AG10803 (cell line): ENCODE results near the gene GAST.

Source experiments
- DNase-seq: peaks from one replicate; pipeline ENCODE4 v3.0.0; 2010; ENCODE audit warnings: low read depth
- H3K4me3 ChIP-seq: 2 replicates; pipeline ENCODE4 v1.5.1; 2011; ENCODE audit warnings: mild to moderate bottlenecking, low read length, control low read depth
- TF ChIP-seq, protein P1 (sequence below): conservative IDR thresholded peaks from 2 replicates; pipeline ENCODE4 v1.5.1; 2011; ENCODE audit warnings: mild to moderate bottlenecking, low read length, control low read depth, inconsistent platforms

The GAST gene

DNA sequence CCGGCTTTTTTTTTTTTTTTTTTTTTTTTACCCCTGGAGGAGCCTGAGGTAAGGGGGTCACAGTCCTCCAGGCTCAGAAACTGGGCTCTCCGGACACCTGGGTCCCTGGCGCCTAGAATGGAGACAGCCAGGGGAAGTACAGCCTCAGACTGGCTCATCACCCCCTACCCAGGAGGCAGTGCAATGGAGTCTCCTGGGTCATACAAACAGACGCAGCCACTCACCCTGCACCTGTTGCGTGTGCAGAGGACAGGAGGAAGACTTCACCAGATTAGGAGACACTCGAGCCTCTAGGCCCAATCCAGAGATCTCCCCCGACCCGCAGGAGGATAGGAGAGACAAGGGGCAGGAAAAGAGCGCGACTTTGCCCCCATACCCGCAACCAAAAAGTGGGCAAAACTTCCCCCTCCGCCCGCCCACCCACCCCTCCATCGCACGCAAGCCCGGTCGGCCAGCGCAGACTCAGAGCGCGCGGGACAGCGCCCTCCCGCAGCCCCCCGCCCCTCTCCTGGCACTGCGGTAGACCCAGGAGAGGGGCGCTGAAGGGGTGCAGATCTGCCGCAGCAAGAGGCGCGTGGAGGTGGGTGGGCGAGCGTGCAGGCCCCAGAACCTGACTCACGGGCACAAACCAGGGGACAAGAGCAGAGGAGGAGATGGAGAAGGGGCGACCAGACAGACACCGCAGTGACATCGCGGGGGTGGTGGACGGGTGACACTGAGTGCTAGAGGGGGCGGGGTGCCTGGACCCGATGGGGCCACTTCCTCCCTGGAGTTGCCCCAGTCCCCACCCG, 21.4 kb downstream of the GAST start:
- TF ChIP-seq, protein P1, sequence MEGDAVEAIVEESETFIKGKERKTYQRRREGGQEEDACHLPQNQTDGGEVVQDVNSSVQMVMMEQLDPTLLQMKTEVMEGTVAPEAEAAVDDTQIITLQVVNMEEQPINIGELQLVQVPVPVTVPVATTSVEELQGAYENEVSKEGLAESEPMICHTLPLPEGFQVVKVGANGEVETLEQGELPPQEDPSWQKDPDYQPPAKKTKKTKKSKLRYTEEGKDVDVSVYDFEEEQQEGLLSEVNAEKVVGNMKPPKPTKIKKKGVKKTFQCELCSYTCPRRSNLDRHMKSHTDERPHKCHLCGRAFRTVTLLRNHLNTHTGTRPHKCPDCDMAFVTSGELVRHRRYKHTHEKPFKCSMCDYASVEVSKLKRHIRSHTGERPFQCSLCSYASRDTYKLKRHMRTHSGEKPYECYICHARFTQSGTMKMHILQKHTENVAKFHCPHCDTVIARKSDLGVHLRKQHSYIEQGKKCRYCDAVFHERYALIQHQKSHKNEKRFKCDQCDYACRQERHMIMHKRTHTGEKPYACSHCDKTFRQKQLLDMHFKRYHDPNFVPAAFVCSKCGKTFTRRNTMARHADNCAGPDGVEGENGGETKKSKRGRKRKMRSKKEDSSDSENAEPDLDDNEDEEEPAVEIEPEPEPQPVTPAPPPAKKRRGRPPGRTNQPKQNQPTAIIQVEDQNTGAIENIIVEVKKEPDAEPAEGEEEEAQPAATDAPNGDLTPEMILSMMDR: no peak
- H3K4me3 ChIP-seq: no peak overlapping the region
- no peak for DNase-seq

DNA sequence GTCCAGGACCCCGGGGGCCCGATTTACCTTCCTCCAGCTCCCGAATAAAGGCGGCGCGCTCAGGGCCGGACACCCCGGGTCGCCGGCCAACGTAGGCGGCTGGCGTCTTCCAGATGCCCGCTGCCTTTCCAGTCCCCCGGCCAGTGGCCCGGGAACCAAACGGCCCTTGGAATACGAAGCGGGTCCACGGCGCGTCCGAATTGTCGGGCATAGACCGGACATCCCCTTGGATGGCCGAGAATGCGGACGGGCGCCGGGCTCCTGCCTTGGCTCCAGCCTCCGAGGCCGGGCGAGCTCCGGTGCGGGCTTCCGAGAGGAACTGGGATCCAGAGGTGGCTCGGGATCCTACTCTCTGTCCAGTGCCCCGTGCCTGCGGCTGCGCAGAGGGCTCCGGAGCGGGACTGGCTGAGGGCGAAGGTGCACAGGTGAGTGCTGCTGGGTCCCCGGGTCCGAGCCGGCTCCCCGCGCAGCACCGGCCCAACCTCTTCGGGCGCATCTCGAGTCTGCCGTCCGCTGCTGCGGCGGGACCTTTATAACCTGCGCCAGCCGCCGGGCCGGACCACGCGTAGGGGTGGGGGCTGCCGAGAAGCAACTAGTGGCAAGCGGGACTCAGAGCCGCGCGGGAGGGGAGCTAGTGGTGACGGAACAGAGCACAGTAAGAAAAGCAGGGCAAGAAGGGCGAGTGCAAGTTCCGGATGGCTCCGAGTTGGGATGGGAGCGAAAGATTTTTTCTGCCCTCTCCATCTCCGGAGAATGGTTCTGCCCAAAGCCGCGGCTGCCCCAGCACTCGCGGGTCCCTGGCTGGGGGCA, 22.2 kb downstream of the GAST start, which contains the start of gene HAP1:
TSS of gene HAP1 (minus strand) at position 505 of the 810 bp plus-strand sequence. CDS start at position 496, 9 bp downstream.
- peak within 1 kb of the TSS; percentile 36 for H3K4me3 ChIP-seq
- no peak for DNase-seq
- TF ChIP-seq, protein P1: no peak

DNA sequence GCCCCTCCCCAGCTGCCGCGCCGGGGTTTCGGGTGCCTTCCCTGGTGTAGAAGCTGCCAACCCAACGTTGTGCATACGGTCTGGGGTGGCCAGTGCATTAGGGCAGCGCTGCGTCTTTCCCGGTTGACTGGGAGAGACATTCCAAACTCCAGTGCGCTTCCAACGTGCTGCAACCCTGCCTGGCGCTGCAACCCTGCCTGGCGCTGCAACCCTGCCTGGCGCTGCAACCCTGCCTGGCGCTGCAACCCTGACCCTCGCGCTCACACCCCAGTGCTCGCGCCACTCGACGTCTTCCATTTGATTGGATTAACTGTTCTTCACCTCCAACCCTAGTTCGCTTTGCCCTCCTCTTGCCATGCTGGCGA, 22.8 kb downstream of the GAST start:
- TF ChIP-seq, protein P1: no peak
- H3K4me3 ChIP-seq: peak overlapping the region; percentile 36
- DNase-seq: no peak

DNA sequence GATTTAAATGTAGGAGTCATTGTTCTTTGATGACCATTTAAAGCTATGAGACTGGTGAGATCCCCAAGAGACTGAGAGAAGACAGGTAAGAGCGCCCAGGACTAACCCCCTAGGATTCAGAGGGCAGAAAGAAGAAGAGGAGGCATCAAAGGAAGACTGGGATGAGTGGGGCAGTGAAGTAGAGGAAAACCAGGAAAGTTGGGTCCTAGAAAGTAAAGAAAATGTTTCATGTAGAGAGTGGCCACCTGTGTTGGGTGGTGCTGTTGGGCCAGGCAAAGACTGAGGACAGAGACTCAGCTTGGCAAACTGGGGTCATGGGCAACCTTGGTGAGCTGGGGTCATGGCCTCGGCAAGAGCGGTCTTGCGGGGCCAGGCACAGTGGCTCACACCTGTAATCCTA, 23.6 kb downstream of the GAST start:
- no peak for DNase-seq
- H3K4me3 ChIP-seq: no peak overlapping the region
- TF ChIP-seq, protein P1: no peak

DNA sequence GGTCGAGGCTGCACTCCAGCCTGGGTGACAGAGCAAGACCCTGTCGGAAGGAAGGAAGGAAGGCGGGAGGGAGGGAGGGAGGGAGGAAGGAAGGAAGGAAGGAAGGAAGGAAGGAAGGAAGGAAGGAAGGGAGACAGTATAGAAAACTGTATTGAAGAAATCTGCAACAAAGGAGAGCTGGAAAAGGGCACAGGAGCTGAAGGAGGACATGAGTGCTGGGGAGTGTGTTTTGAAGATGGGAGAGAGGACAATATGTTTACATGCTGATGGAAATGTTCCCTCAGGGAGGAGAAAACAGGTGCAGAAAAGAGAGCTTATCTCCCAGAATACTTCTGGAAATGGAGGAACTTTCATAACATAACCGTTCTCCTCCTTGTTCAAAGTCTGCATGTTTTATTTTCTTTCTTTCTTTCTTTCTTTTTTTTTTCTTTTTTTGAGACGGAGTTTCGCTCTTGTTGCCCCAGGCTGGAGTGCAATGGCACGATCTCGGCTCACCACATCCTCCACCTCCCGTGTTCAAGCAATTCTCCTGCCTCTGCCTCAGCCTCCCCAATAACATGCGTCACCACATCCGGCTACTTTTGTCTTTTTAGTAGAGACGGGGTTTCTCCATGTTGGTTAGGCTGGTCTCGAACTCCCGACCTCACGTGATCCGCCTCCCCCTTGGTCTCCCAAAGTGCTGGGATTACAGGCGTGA, 25.0 kb downstream of the GAST start:
- TF ChIP-seq, protein P1: no peak
- no peak overlapping the region for H3K4me3 ChIP-seq

DNA sequence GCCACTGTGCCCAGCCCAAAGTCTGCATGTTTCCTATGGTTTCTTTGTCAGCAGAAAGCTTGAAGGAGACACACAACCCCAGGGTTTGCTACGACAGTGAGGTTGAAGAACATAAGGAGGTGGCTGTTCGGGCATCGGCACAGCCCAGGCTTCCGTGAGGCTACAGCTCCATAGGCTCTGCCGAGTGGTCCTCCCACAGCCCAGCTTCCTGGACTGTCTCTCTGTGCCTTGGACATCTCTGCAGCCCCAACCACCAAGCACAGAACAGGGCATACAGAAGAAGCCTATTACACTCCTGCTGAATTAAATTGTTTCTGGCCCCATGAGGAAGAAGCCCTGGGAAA, 25.5 kb downstream of the GAST start:
- no peak for DNase-seq
- H3K4me3 ChIP-seq: no peak overlapping the region
- TF ChIP-seq, protein P1: no peak

More for the DNA sequence above, 25.0 kb downstream of the GAST start:
- DNase-seq: no peak
